ENCODE measurements around the gene ATP6V1G2.

Gene ATP6V1G2

DNA sequence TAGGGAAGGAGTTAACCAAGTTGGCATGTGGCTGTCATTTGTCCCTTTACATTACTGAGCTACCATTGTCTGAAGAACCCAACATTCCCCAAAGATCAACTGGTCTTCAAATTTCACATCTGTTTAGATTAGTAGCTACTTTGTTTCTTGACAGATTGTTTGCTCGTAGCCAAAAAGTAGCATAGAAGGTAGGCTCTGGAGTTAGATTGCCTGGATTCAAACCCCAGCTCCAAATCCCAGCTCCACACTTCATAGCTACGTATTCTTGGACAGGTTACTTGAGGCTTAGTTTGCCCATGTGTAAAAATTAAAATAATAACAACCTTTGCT, 2.1 kb upstream of the ATP6V1G2 start:
- no peak for DNase-seq (ENCODE audit: low spot score)

DNA sequence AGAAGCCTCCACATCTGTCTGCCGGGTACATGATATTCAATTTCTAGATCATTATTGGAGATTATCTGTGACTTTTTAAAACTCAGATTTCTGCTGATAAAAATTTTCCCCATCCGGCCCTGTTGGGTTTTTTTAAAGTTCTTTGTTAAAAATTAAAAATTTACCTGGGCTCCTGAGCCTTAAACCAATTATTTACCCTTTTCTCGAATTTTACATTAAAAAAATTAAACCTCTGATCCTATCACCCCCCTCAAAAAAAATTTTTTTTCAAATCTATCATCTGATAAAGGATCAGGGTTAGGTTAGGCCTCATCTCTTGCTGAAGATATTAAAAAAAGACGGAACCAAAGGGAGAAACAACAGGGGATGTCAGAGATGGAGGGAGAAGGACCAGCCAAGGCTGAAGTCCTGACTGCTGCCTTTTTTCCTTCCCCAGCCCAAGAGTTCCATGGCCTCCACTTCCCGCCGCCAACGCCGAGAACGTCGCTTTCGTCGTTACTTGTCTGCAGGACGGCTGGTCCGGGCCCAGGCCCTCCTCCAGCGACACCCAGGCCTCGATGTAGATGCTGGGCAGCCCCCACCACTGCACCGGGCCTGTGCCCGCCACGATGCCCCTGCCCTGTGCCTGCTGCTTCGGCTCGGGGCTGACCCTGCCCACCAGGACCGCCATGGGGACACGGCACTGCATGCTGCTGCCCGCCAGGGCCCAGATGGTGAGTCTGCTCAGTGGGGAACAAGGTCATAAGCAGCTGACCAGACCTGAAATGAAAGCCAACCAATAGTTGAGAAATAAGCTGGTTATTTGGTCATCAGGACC, 1.5 kb upstream of the ATP6V1G2 start:
- DNase-seq (ENCODE audit: low spot score) = no peak

DNA sequence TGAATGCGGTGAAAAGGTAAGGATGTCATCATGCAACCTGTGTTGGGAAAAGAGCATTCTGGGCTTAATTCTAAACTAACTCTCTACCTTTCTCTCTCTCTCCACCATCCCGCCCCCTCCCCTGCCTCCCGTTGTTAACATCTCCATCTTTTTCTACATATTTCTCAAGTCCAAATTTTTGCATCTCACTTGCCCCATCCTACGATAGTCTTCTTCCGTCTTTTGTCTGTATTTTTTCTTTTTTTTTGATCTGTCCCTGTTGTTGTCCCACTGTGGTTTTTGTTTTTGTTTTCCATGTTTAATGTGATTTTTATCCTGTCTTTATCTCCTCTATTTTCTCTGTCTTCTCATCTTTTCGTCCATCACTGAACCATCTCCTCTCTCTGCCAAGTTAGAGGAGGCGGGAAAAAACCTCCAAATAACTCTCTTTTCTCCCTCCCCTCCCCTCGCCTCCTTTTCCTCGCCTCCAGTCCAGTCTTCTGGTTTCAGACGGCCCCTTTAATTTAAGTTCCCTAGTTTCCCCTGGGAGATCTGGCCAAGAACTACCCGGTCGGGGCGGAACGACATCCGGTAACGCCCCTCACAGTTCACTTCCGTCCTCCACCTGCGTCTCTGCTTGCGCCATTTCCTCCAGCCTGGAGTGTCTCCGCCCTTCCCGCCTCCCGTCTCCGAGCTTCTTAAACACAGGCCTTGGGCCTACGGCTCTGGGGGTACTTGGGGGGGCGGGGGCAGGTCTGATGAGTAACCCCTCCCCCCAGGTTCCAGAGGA, 734 bp upstream of the ATP6V1G2 start, which contains the start of gene NFKBIL1:
Gene NFKBIL1 (plus strand): TSS at position 651 of the 769 bp plus-strand sequence. CDS start 87 bp downstream, at position 738.
- DNase-seq (ENCODE audit: low spot score) = peak; percentile 99

DNA sequence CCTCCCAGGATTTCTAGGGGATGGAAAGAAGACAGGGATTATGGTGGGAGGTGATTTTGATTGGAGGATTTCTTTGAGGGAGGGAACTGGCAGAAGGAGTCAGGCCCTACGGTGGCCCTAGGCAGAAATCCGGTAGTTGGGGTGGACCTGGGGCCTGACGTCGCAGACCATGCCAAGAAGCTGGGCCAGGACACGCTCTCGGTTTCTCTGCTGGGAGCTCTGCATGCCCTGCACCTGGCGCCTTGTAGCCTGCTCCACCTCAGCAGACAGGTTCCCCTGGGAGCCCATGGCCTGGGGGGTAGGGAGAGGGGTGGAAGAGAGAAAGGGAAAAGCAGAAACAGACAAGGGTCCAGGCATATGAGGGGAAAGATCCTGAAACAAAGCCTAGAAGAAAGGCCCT, 1.1 kb downstream of the ATP6V1G2 start:
- no peak for DNase-seq (ENCODE audit: low spot score)

DNA sequence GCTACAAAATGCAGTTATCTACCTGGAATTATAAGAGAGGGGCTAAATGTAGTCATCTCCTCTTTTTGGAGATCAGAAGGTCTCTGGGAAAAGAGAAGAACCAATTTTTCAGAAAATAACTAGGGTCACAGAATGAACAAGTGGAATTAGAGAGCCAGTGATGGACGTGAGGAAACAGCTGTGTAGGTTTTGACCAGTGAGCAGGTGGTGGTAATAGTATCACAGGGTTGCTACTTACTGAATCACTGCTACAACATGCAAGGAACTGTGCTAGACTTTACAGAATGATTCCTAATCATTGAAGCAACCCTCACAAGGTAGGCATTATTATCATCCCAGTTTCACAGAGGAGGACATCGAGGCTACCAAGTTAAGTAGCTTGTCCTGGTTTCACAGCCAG, 1.7 kb downstream of the ATP6V1G2 start:
- no peak for DNase-seq (ENCODE audit: low spot score)

DNA sequence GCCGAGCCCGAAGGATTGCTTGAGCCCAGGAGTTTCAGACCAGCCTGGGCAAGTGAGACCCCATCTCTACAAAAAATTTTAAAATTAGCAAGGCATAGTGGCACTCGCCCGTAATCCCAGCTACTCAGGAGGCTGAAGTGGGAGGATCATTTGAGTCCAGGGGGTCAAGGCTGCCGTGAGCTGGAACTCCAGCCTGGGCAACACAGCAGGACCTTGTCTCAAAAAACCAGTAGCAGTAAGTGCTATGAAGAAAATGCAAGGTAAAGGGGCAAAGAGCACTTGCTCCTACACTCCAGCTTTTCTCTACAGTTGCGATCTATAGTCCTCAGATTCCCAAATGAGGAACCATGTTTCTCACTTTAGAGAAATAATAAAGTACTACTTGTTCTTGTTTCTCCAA, 2.8 kb downstream of the ATP6V1G2 start:
- no peak for DNase-seq (ENCODE audit: low spot score)

DNA sequence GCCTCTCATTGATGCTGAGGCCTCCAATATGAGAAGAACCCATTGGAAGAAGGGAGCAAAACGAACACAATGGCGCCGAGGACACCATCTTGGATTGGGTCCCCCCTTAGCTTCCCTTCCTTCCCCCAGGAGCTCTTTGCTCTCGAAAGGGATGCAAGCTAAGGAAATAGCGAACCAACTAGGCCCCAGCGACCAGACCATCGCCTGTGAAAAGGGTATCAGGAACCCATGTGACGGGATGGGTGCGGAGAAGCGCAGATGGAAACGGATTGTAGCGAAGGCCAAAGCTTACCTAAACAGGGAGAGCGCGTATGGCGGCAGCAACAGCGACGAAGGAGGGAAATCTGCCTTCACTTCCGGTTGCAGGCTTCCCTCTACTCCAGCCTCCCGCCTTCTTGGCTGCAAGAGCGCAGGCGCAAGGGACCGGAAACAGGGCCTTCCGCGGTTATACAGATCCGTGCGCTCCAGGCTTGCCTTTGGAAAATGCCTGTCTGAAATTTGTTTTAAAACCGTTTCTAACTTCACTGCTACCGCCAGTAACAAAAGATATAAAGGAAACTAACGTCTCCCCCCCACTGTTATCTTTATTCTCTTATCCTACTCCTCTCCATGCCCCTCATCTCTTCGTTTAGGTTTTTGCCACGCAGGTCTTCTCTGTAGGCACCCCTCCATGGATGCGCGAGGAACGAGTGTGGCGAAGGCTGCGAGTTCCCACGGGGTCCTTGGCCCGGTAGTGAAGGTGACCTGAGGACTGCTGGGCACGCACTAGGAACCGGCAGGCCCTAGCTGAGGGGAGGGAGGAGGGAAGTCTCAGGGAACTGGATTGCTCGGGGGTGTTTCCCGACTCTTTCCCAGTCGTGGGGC, 4.5 kb downstream of the ATP6V1G2 start, which contains the start of gene DDX39B:
Gene DDX39B (minus strand): TSS at position 346 of the 864 bp plus-strand sequence. CDS start 1,471 bp downstream, outside the sequence.
- peak; percentile 99 for DNase-seq (ENCODE audit: low spot score)

DNA sequence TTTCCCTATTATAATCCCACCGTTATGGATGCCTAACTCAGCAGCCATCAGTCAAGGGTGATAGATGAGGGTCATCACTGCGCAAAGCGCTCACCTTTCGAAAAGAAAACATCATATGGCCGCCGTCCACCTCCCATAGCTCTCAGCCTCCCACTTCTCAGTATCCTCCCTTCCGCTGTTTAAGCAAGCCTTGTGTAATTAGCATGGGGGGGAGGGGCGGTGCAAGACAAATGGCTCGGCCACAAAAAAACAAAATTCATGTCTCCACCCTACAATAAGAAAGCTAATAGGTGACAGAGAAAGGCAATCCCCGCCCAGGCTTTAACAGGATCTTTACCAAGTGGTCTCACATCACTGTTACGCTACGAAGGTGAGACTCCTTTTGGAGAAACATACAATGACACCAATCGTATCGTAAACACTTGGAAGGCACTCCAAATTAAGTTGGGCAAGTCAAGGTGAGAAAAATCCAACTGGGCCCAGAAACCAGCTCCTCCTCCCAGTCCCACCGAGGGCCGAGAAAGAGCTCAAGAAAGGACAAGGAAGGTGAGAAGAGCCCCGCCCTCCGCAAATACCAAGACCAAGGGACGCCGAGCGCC, 5.2 kb downstream of the ATP6V1G2 start:
- DNase-seq (ENCODE audit: low spot score) = no peak

DNA sequence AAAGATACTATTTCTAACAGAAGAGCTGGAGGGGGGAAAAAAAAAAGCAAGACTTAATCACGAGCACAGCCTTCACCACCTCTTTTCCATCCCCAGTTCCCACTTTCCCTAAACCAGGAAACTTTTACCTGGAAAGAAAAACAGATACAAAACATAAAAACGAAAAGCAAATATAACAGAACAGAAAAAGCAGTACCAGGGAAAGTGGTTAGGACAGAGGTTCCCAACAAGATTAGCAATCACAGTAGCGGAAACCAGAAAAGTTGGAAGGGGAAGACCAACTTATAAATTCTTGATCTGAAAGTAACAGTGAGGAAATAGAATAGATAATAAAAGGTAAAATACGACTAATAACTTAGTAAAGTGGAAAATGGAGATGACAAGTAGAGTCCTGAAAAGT, 5.8 kb downstream of the ATP6V1G2 start:
- DNase-seq (ENCODE audit: low spot score) = no peak

DNA sequence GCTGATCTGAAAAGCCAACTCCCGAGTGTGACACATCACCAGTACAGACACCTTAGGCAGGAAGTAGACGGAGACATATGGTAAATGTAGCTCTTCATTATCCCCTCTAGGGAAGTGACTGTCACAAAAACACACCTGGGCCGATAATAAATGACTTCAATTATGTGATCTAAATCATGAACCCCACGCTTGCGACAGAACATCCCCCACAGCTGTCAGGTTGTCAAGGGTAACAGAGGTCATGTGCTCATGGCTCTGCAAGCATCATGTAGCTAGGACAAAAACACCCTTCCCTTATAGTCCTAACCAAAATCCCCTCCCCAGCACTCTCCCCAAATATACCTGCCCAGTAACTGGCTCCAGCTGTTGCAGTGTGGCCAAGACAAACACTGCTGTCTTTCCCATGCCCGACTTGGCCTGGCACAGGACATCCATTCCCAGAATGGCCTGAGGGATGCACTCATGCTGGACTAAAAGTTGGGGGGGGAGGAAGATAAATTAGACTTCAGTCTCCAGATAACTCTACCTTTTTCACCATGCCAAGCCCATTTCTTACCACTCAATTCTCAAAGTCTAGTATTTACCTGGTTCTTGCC, 7.5 kb downstream of the ATP6V1G2 start:
- no peak for DNase-seq (ENCODE audit: low spot score)

DNA sequence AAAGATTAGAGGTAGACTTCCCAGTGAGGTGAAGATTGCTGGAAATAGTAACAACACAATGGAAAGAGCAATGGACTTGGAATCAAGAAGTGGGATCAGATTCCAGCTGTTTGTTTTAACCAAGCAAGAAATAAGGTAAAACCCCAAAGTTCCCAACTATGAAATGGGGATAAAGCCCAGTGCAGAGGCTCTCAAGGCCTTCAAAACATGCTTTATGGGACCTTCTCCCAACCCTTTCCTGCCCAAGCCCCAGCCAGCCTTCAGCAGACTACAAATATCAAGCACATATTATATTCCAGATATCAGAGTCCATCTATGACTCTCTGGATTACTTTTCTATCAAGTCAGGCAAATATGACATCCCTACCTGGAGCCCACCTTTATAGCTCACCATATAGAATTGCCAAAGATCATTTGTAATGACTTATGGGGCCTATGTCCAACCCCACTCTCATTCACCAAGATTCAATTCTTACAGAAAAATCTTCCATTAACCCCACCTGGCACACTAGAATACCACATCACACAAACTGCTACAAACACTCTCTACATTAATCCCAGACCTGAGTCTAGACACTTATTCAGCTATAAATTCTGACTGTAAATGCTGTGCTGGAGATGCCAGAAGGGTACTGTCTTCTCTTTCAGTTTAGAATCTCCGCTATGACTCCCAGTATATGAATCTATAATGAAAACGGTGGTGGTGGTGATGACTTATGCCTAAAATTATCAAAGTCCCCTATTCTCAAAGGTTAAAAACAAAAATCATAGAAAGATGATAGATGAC, 10.7 kb downstream of the ATP6V1G2 start:
- DNase-seq (ENCODE audit: low spot score) = no peak

DNA sequence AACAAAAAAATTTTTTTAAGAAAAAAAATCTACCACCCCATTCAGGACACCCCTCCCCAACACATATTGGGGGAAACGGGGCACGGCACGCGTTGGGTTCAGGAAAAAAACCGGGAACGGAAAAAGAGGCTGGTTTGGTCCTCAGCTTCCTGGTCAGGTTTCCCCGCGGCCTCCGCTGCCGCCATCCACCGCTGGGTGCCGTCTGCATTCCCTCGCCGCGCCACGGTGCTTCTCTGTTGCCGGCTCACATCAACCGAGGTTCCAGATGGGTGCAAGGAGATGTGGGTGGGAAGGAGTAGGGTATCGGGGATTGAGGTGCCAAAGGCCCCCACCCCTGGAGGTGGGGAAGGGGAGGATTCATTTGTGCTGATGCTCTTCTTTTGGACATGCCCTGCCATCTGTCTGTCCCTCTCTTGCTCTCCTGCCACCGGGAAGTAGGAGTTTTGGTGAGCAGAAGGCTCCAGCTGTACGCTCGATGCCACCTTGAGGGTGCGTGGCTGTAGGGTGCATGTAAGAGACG, 11.8 kb downstream of the ATP6V1G2 start:
- no peak for DNase-seq (ENCODE audit: low spot score)

DNA sequence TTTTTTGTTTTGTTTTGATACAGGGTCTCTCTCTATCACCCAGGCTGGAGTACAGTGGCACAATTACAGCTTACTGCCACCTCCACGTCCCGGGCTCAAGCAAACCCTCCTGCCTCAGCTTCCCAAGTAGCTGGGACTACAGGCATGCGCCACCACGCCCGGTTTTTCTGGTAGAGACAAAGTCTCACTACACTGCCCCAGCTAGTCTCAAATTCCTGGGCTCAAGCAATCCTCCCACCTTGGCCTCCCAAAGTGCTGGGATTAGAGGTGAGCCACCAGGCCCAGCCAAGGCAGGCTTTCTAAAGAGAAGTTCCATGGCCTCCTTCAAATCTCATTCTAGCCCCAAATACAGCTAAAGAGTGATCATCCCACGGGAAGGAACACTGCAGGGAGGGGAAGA, 12.4 kb downstream of the ATP6V1G2 start:
- no peak for DNase-seq (ENCODE audit: low spot score)

DNA sequence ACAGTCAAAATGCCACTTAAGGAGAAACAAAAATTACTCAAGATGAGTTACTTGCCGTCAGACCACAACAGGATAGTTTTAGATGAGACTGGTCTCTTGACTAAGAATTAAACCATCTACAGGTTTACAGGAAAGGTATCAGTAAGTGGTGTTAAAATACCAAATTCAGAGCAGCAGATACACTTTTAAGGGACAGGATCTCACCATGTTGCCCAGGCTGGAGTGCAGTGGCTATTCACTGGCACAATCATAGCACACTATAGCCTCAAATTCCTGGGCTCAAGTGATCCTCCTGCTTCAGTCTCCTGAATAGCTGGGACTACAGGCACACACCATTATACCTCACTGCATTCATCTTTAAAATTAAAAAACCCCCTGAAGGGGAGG, 13.0 kb downstream of the ATP6V1G2 start:
- no peak for DNase-seq (ENCODE audit: low spot score)

DNA sequence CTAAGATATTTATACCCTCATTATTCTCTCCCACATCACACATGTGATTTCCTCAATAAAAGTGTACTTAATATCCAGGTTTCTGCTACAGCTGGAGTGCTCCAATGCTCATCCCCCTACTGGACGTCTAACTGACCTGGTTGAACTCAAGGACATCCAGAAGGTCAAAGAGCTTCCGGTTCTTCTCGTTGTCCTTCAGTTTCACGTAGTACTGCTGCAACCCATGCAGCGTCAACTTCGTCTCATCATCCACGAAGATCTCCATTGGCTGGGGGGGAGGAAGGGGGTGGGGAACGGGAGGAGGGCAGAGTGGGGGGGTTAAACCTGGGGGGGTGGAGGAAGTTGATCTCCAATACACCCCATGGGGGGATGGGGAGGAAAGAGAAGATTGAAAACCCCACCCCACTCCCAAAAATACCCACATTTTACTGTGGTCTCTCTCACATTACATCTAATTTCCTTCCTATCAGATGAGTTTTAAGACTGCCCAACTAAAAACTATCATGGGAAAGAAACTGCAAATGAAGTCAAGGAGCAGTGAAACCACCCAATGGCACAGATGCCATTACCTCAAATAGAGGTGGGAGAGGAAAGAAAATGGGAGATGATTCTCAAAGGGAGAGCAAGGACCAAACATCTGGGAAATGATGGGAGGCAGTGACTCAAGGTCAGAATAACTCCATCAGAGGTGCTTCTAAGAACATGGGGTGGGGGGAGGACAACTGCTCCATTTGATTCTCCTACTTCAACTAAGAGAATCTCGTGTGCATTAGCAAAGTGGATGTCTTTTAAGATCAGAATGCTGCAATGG, 13.6 kb downstream of the ATP6V1G2 start:
- DNase-seq (ENCODE audit: low spot score) = no peak

DNA sequence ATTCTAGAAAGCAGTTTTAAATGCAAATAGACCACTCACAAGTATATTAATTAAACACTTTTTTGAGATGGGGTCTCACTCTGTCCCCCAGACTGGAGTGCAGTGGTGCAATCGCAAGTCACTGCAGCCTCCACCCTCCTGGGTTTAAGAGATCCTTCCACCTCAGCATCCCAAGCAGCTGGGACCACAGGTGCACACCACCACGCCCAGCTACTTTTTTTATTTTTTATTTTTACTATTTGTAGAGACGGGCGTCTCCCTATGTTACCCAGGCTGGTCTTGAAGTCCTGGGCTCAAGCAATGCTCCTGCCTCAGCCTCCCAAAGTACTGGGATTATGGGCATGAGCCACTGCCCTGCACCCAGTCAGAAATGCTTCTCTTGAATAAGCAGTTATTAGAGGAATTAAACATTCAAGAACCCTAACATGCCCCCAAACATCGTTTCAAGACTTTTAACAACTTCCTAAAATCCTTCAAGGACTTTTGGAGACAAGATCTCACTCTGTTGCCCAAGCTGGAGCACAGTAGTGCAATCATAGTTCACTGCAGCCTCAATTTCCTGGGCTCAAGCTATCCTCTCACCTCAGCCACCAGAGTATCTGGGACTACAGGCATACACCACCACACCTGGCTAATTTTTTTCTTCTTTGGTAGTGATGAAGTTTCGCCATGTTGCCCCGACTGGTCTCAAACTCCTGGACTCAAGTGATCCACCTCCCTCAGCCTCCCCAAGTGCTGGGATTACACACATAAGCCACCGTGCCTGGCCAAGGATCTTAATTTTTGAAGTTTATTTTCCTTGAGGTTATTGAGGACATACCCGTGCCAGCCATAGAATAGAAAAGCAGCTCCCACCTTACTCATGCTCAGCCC, 14.4 kb downstream of the ATP6V1G2 start:
- DNase-seq (ENCODE audit: low spot score) = no peak

DNA sequence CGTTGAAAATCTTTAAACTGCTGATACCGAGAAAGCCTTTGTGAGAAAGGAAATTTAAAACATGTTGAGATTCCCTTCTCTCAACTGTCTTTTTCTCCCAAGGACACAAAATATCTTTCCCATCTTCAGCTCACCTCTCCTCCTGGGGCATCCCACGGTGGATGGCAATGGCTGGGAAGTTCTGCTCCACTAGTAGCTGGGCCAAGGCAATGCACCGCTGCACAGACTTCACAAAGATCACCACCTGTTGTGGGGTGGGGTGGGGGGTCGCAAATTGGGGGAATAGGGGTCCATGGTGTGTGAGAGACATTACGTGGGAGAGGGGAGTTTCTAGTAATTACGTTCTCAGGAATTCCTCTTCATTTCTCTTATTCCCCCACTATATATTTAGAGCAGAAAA, 15.2 kb downstream of the ATP6V1G2 start:
- no peak for DNase-seq (ENCODE audit: low spot score)

DNA sequence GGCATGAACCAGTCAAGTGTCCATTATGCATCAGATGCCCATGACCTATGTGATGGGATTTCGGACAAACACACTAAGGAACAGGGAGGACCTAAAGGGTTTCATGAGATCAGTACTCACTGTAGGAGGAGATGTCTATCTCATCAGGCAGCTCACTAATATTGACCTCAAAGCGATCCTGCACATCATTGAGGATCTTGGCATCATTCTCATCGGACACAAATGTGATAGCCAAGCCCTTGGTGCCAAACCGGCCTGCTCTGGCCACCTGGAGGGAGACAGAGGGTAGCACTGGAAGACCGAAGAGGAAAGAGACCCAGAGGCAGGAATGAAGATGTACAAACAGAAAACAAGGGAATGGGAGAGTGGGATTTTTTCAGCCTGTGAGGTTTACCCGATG, 15.7 kb downstream of the ATP6V1G2 start:
- no peak for DNase-seq (ENCODE audit: low spot score)
